B cell (primary cell): ENCODE data around the gene CDC42BPG.

ENCODE experiments used
- CTCF ChIP-seq: fragments of 200-600 bp; IDR thresholded peaks from one replicate; pipeline ENCODE4 v1.8.0; 2022; ENCODE audit warnings: antibody characterized with exemption, mild to moderate bottlenecking
- EZH2 ChIP-seq: IDR thresholded peaks from 2 replicates; pipeline ENCODE4 v1.6.1; 2012; ENCODE audit warnings: borderline replicate concordance, low read depth, mild to moderate bottlenecking, moderate library complexity, low read length; ENCODE audit not compliant: insufficient read depth, poor library complexity, severe bottlenecking

GRCh38 chr11:64836448-64837072 is 7.9 kb downstream of the CDC42BPG start:
- TF ChIP-seq CTCF (no peak), EZH2 (no peak)
